K562 (cell line): ENCODE measurements around the gene CCNT1. TPM values are rescaled to one million over a fixed set of nuclear protein-coding genes. Genes with fewer than 3 reads are reported as not detected.

Source experiments
- GTF2F1 ChIP-seq: IDR thresholded peaks from 2 replicates; pipeline ENCODE4 v1.6.1; 2011; ENCODE audit warnings: low read depth, low read length, improper control_type of control experiment
- LEF1 ChIP-seq: fragments of 450-650 bp; IDR thresholded peaks from 2 replicates; pipeline ENCODE4 v1.6.1; 2016; ENCODE audit warnings: mild to moderate bottlenecking
- PML ChIP-seq: IDR thresholded peaks from 2 replicates; pipeline ENCODE4 v1.6.1; 2012; ENCODE audit warnings: low read length, inconsistent platforms
- POLR2AphosphoS5 ChIP-seq: IDR thresholded peaks from 2 replicates; pipeline ENCODE4 v1.6.1; 2011; ENCODE audit warnings: mild to moderate bottlenecking, low read depth, low read length, moderate library complexity; ENCODE audit not compliant: control insufficient read depth, insufficient read depth
- RB1 ChIP-seq: fragments of 450-650 bp; IDR thresholded peaks from 2 replicates; pipeline ENCODE4 v1.6.1; 2017; ENCODE audit warnings: low read depth, mild to moderate bottlenecking
- SIN3B ChIP-seq: fragments of 450-650 bp; IDR thresholded peaks from 2 replicates; pipeline ENCODE4 v1.6.1; 2017; ENCODE audit warnings: low read depth, mild to moderate bottlenecking, moderate library complexity
- SOX6 ChIP-seq: fragments of 450-650 bp; IDR thresholded peaks from 2 replicates; pipeline ENCODE4 v1.6.1; 2014; ENCODE audit warnings: mild to moderate bottlenecking
- THAP7 ChIP-seq: fragments of 250-450 bp; sonication (Bioruptor Pico); IDR thresholded peaks from 2 replicates; pipeline ENCODE4 v1.5.0; 2021
- ZFP30 ChIP-seq: fragments of 250-450 bp; sonication (Bioruptor Pico); IDR thresholded peaks from 2 replicates; pipeline ENCODE4 v1.8.0; 2022; ENCODE audit warnings: moderate library complexity, mild to moderate bottlenecking, inconsistent platforms, borderline replicate concordance
- ZFX ChIP-seq: sonication (generic); formaldehyde crosslinking; IDR thresholded peaks from 2 replicates; pipeline ENCODE4 v1.8.0; 2022; ENCODE audit warnings: mild to moderate bottlenecking, missing genetic modification reagents, moderate library complexity
- ZNF165 ChIP-seq: fragments of 250-450 bp; sonication (Bioruptor Pico); IDR thresholded peaks from 2 replicates; pipeline ENCODE4 v1.4.0; 2020; ENCODE audit warnings: borderline replicate concordance
- ZNF23 ChIP-seq: fragments of 250-450 bp; sonication (Bioruptor Pico); IDR thresholded peaks from 2 replicates; pipeline ENCODE4 v1.4.0; 2020; ENCODE audit warnings: mild to moderate bottlenecking
- ZNF76 ChIP-seq: fragments of 250-450 bp; sonication (Bioruptor Pico); IDR thresholded peaks from 2 replicates; pipeline ENCODE4 v1.4.0; 2020; ENCODE audit warnings: mild to moderate bottlenecking, moderate library complexity, borderline replicate concordance
- ZNF766 ChIP-seq: fragments of 200-800 bp; sonication (Bioruptor generic); conservative IDR thresholded peaks from 2 replicates; pipeline ENCODE4 v1.6.1; 2016; ENCODE audit warnings: missing genetic modification characterization, missing compliant biosample characterization
- ZNF79 ChIP-seq: fragments of 250-450 bp; sonication (Bioruptor Pico); IDR thresholded peaks from 2 replicates; pipeline ENCODE4 v1.4.0; 2020; ENCODE audit warnings: low read depth, mild to moderate bottlenecking, moderate library complexity
- polyA plus RNA-seq, 8 experiments: library from polyadenylated mRNA; depleted of rRNA in 4 of 8; stranded (reverse) in 5 of 8; unstranded in 3 of 8; fragments of >200 nt; fragmentation: Nextera tagmentation in 2 of 8; fragmentation: Illumina TruSeq in 1 of 8; extraction: Ambion mirVana in 2 of 8; extraction: Trizol in 1 of 8; gene quantifications; 2 replicates each; pipeline versions ENCODE4 v1.2.1 to v1.2.3, GENCODE V29; 2011 to 2014; ENCODE audit warnings: inconsistent platforms in 1 of 8, missing spikeins in 1 of 8
- total RNA-seq, 7 experiments: library from RNA; depleted of rRNA in 6 of 7; stranded (reverse); fragments of >200 nt in 6 of 7; fragmentation: Illumina TruSeq in 2 of 7; extraction: Trizol in 2 of 7; gene quantifications; 2 replicates each; pipeline versions ENCODE4 v1.2.1 to v1.2.3, GENCODE V29; 2011 to 2021; ENCODE audit warnings: low replicate concordance in 1 of 7
- TF ChIP-seq, protein P1 (sequence below), 2 experiments: fragments of 450-650 bp; IDR thresholded peaks; 2 replicates each; pipeline ENCODE4 v1.6.1; 2016
- TF ChIP-seq, protein P2 (sequence below): fragments of 250-450 bp; sonication (Bioruptor Pico); IDR thresholded peaks from 2 replicates; pipeline ENCODE4 v1.5.0; 2021; ENCODE audit warnings: mild to moderate bottlenecking, moderate library complexity
- TF ChIP-seq, protein P3 (sequence below), 2 experiments: fragments of 200-800 bp in 1 of 2; sonication (Bioruptor generic) in 1 of 2; sonication (generic) in 1 of 2; formaldehyde crosslinking in 1 of 2; IDR thresholded peaks in 1 of 2; conservative IDR thresholded peaks in 1 of 2; 2 replicates each; pipeline versions ENCODE4 v1.5.0 to v1.6.1; 2016 to 2020; ENCODE audit warnings: missing compliant biosample characterization in 1 of 2, missing genetic modification characterization in 1 of 2, missing genetic modification reagents in 1 of 2
- TF ChIP-seq, protein P4 (sequence below): sonication (generic); formaldehyde crosslinking; IDR thresholded peaks from 2 replicates; pipeline ENCODE4 v1.8.1; 2022; ENCODE audit warnings: missing genetic modification reagents

CCNT1 gene
- total and polyA plus RNA-seq, 9 of the 15 experiments (the other 6 are each of a cell fraction or from before 2014, with no cell fraction given): 9.7 to 52.4 (median 33.4) TPM

DNA sequence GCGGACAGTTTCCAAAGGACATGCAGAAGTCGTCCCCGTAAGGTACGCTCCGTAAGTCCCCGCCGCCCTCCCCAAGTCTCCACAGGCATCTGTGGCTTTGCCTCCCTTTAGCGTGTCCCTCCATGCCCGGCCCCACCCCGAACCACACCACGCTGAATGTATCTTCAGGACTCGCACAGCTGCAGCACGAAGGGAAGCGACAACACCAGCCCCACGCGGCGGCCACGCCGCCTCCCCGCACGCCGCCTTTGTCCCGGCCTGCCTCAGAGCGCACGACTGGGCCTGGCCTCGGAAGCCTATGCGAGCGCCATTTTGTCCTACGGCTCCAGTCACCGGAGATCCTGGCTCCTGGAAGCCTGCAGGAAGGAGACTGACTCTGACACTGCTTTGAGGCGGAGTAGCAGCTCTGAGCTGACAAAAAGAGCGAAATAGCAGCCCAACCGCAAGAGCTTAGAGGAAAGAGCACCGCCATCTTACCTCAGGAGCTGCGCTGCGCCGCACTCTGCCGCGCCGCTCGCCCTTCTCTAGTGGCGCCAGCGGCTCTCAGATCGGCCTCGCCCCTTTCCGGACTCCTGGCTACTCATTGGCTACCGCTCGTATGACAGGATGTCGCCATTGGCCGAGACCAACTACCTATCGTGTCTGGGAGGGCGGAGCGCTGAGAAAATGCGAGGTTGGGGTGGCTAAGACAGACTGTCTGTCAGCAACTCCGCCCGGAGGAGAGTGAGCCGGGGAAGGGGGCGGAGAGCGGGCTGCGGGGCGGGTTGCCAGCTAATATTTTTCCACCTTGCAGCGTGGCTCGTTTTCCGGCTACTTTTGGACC, 34.6 kb downstream of the CCNT1 start, which contains the start of gene KANSL2 (continued):
- TF ChIP-seq, protein P1, sequence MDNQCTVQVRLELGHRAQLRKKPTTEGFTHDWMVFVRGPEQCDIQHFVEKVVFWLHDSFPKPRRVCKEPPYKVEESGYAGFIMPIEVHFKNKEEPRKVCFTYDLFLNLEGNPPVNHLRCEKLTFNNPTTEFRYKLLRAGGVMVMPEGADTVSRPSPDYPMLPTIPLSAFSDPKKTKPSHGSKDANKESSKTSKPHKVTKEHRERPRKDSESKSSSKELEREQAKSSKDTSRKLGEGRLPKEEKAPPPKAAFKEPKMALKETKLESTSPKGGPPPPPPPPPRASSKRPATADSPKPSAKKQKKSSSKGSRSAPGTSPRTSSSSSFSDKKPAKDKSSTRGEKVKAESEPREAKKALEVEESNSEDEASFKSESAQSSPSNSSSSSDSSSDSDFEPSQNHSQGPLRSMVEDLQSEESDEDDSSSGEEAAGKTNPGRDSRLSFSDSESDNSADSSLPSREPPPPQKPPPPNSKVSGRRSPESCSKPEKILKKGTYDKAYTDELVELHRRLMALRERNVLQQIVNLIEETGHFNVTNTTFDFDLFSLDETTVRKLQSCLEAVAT (IDR thresholded peaks at IDR 0.05): peak; percentile 5 to 78; a peak in 2 of 4 replicates
- TF ChIP-seq GTF2F1 (peak; percentile 88), ZNF79 (no peak), PML (peak; percentile 92), ZNF766 (peak; percentile 60; the same call in 1 of the 2 replicates), SIN3B (peak; percentile 49; the same call in 1 of the 2 replicates), LEF1 (no peak), THAP7 (peak; percentile 90), ZNF165 (CRISPR knock-in tag) (no peak), ZNF76 (CRISPR knock-in tag) (0 out of 2 replicates have a peak, but pooled peaks have one; percentile 53), ZFP30 (no peak), ZFX (CRISPR knock-in tag) (peak; percentile 99), POLR2AphosphoS5 (peak; percentile 98), SOX6 (0 out of 2 replicates have a peak, but pooled peaks have one; percentile 8), ZNF23 (CRISPR knock-in tag) (no peak), RB1 (peak; percentile 70; the same call in 1 of the 2 replicates)
- TF ChIP-seq, protein P2, sequence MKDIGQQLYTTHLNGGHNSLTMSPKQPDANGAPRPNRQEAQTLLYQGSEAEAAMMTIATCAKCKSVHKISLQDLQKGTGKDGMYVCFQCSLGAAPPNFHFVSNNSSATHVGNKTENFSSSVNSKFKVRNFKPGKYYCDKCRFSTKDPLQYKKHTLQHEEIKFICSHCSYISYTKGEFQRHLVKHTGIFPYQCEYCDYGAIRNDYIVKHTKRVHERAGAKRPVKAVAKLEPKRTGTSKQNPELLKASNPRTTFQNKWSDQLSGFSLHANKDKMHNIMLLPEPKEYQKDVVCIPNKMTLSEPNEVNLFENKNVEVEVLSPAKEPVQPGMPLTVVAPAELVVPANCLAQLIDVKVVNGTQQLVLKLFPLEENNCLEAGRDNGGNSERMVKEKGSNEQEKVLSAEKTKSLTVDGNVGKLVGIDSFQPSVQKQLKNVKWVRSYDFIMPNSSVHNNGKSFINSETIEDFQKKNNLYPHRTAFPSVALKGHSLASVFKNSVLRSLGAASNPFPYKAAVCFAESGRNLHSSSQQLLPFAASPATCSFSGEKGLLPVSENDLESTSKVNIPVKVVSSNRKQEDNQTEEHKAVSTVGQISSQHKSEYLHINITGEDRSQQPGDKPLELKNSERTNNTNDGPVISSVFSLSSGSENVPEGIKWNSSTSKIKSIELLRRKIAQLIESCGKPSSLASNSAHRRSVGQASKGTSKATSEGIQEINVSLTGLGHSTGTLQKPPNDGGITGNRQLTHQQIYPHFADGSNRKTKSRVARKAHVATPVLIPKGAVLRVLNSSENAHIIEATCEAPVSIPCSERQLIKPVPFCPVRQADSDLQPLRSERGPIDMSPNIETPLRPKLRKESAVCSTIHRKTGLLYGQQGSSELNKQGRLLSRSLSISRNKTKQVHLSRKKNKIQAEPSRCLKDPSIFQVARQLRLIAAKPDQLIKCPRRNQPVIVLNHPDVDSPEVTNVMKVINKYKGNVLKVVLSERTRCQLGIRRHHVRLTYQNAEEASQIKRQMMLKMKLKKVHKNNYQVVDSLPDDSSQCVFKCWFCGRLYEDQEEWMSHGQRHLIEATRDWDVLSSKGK (CRISPR knock-in tag): no peak
- TF ChIP-seq, protein P3, sequence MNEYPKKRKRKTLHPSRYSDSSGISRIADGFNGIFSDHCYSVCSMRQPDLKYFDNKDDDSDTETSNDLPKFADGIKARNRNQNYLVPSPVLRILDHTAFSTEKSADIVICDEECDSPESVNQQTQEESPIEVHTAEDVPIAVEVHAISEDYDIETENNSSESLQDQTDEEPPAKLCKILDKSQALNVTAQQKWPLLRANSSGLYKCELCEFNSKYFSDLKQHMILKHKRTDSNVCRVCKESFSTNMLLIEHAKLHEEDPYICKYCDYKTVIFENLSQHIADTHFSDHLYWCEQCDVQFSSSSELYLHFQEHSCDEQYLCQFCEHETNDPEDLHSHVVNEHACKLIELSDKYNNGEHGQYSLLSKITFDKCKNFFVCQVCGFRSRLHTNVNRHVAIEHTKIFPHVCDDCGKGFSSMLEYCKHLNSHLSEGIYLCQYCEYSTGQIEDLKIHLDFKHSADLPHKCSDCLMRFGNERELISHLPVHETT (CRISPR knock-in tag; conservative IDR thresholded peaks at IDR 0.05 in 1 of 2, IDR thresholded peaks at IDR 0.05 in 1 of 2): no peak
- TF ChIP-seq, protein P4, sequence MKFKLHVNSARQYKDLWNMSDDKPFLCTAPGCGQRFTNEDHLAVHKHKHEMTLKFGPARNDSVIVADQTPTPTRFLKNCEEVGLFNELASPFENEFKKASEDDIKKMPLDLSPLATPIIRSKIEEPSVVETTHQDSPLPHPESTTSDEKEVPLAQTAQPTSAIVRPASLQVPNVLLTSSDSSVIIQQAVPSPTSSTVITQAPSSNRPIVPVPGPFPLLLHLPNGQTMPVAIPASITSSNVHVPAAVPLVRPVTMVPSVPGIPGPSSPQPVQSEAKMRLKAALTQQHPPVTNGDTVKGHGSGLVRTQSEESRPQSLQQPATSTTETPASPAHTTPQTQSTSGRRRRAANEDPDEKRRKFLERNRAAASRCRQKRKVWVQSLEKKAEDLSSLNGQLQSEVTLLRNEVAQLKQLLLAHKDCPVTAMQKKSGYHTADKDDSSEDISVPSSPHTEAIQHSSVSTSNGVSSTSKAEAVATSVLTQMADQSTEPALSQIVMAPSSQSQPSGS (CRISPR knock-in tag): no peak
